ENCODE results near the gene GRK3. TPM values are rescaled to one million over a fixed set of nuclear protein-coding genes. Genes with fewer than 3 reads are reported as not detected.

GRK3 gene
- total RNA-seq, 2 donors from 2014 or later, result 19.4 to 21.0 TPM

DNA sequence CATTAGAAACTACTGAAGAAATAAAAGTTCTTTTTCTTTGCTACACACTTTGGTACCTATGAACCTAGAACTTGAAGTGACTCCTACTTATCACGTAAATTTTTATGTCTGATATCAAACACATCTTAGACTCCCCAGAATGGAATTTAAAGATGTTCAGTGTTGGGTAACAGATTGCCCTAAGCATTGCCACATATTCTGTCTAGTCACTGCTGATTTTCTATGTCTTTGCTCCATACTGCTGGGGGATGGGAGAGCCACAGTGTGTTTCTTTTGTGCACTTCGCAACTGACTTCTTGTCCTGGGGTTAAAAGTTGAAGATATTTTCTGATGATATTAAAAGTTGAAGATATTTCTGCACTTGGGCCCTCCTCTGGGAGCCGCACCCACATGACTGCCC is 158.2 kb downstream of the GRK3 start:
- no peak overlapping the region for H3K4me3 ChIP-seq (ENCODE audit: low read length)
- H3K27ac ChIP-seq (ENCODE audit: low read depth, low read length), result no peak overlapping the region
- H3K9me3 ChIP-seq (ENCODE audit: control insufficient read depth, low read length), result no peaks in the 10 kb centered on the region
- Mint-ChIP-seq H3K4me3 (no peak overlapping the region), H3K4me1 (peaks cover 8% of the 10 kb centered on the region), H3K9me3 (no peaks in the 10 kb centered on the region), H3K36me3 (ENCODE audit: low read depth) (no peaks in the 10 kb centered on the region), H3K27ac (no peak overlapping the region), H3K27me3 (ENCODE audit: insufficient read depth) (no peaks in the 10 kb centered on the region)
- H3K36me3 ChIP-seq (ENCODE audit: control insufficient read depth, insufficient read depth, low read length), result no peaks in the 10 kb centered on the region
- TF ChIP-seq, protein P1, sequence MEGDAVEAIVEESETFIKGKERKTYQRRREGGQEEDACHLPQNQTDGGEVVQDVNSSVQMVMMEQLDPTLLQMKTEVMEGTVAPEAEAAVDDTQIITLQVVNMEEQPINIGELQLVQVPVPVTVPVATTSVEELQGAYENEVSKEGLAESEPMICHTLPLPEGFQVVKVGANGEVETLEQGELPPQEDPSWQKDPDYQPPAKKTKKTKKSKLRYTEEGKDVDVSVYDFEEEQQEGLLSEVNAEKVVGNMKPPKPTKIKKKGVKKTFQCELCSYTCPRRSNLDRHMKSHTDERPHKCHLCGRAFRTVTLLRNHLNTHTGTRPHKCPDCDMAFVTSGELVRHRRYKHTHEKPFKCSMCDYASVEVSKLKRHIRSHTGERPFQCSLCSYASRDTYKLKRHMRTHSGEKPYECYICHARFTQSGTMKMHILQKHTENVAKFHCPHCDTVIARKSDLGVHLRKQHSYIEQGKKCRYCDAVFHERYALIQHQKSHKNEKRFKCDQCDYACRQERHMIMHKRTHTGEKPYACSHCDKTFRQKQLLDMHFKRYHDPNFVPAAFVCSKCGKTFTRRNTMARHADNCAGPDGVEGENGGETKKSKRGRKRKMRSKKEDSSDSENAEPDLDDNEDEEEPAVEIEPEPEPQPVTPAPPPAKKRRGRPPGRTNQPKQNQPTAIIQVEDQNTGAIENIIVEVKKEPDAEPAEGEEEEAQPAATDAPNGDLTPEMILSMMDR (conservative IDR thresholded peaks at IDR 0.05), result no peak
- no peak overlapping the region for H3K9ac ChIP-seq (ENCODE audit: extremely low read depth, low read length, poor library complexity, severe bottlenecking)
- 99 to 100% methylated on average over 1 to 3 of the region's 3 CpGs for WGBS, 2 experiments (ENCODE audit: insufficient coverage in 1 of 2, insufficient read length in 1 of 2)
- no peak for DNase-seq
- no peaks in the 10 kb centered on the region for H3K27me3 ChIP-seq (ENCODE audit: control insufficient read depth, insufficient read depth, low read length, poor library complexity, severe bottlenecking)
- H3K4me1 ChIP-seq (ENCODE audit: control insufficient read depth, insufficient read depth, low read length), result no peaks in the 10 kb centered on the region

DNA sequence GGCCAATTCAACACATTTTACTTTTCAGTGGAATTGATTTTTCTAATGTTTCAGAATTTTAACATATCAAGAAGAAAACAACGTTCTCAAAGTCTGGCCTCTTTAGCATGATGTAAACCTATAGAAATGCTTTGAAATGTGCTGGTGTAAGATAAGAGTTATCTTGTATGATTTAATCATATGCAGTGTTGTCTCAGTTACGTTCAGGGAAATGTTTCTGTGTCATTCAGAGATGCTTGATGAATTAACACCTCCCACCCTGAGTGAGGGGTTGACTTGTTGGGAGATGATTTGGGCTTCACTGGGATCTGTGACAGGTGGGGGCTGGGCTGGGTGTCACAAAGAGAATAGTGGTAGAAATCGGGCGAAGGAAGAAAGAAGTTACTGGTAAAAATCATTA is 161.8 kb downstream of the GRK3 start:
- Mint-ChIP-seq H3K4me1 (peaks cover 8% of the 10 kb centered on the region), H3K27me3 (ENCODE audit: insufficient read depth) (no peaks in the 10 kb centered on the region), H3K36me3 (ENCODE audit: low read depth) (no peaks in the 10 kb centered on the region), H3K27ac (peak overlapping the region; percentile 57), H3K9me3 (no peaks in the 10 kb centered on the region), H3K4me3 (no peak overlapping the region)
- WGBS, 2 experiments (ENCODE audit: insufficient coverage in 1 of 2, insufficient read length in 1 of 2), result 40 to 51% methylated on average over 1 to 2 of the region's 4 CpGs
- Histone ChIP-seq H3K4me1 (ENCODE audit: control insufficient read depth, insufficient read depth, low read length) (no peaks in the 10 kb centered on the region), H3K4me3 (ENCODE audit: low read length) (no peak overlapping the region), H3K27ac (ENCODE audit: low read depth, low read length) (no peak overlapping the region), H3K27me3 (ENCODE audit: control insufficient read depth, insufficient read depth, low read length, poor library complexity, severe bottlenecking) (no peaks in the 10 kb centered on the region), H3K36me3 (ENCODE audit: control insufficient read depth, insufficient read depth, low read length) (no peaks in the 10 kb centered on the region), H3K9ac (ENCODE audit: extremely low read depth, low read length, poor library complexity, severe bottlenecking) (no peak overlapping the region), H3K9me3 (ENCODE audit: control insufficient read depth, low read length) (no peaks in the 10 kb centered on the region)
- TF ChIP-seq, protein P1 (conservative IDR thresholded peaks at IDR 0.05), result no peak
- peak; percentile 39 for DNase-seq

DNA sequence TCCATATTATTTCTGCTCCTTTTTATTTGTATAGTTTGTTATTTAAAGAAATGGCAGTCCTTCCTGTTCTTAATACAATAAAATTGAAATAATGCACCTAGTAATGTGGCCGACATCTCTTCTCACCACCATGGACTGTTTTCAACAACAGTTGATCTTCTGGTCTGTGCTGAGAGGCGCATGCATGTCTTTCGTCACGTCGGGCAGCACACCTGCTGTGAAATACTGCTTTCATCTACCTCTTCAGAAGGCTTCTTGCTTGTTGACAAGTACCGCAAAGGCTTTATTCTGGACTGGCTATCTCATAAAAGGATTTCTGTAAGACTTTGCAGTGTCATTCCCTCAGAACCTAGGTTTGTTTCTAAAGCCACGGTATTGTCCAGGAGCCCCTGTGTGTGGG is 163.6 kb downstream of the GRK3 start:
- H3K27ac Mint-ChIP-seq, result no peak overlapping the region
- Histone ChIP-seq H3K4me1 (ENCODE audit: control insufficient read depth, insufficient read depth, low read length) (no peaks in the 10 kb centered on the region), H3K27ac (ENCODE audit: low read depth, low read length) (no peak overlapping the region), H3K36me3 (ENCODE audit: control insufficient read depth, insufficient read depth, low read length) (no peaks in the 10 kb centered on the region), H3K4me3 (ENCODE audit: low read length) (no peak overlapping the region), H3K27me3 (ENCODE audit: control insufficient read depth, insufficient read depth, low read length, poor library complexity, severe bottlenecking) (no peaks in the 10 kb centered on the region), H3K9me3 (ENCODE audit: control insufficient read depth, low read length) (no peaks in the 10 kb centered on the region), H3K9ac (ENCODE audit: extremely low read depth, low read length, poor library complexity, severe bottlenecking) (no peak overlapping the region)
- WGBS, 2 experiments (ENCODE audit: insufficient coverage in 1 of 2, insufficient read length in 1 of 2), result 90 to 92% methylated on average over 6 to 7 of the region's 7 CpGs
- no peak overlapping the region for H3K4me3 Mint-ChIP-seq
- TF ChIP-seq, protein P1 (conservative IDR thresholded peaks at IDR 0.05), result no peak
- peak; percentile 30 for DNase-seq
- H3K27me3 Mint-ChIP-seq (ENCODE audit: insufficient read depth), result no peaks in the 10 kb centered on the region
- H3K4me1 Mint-ChIP-seq, result peaks cover 8% of the 10 kb centered on the region
- no peaks in the 10 kb centered on the region for H3K36me3 Mint-ChIP-seq (ENCODE audit: low read depth)
- H3K9me3 Mint-ChIP-seq, result no peaks in the 10 kb centered on the region

Measured in endodermal cell (in vitro differentiated cells).